GM12873 (cell line): Measurements from ENCODE around the gene E2F2.

Experiments used
- CTCF ChIP-seq: IDR thresholded peaks from 2 replicates; pipeline ENCODE4 v1.5.1; 2012; ENCODE audit warnings: low read depth, mild to moderate bottlenecking, moderate library complexity, low read length, control low read depth; ENCODE audit not compliant: insufficient read depth; ENCODE audit errors: missing control alignments

E2F2 gene

GRCh38 chr1:23479666-23479941 is 51.4 kb downstream of the E2F2 start:
- TF ChIP-seq CTCF: no peak

- TF ChIP-seq CTCF: no peak
These were observed 52.0 kb downstream of the E2F2 start for GRCh38 chr1:23478896-23479665.

DNA sequence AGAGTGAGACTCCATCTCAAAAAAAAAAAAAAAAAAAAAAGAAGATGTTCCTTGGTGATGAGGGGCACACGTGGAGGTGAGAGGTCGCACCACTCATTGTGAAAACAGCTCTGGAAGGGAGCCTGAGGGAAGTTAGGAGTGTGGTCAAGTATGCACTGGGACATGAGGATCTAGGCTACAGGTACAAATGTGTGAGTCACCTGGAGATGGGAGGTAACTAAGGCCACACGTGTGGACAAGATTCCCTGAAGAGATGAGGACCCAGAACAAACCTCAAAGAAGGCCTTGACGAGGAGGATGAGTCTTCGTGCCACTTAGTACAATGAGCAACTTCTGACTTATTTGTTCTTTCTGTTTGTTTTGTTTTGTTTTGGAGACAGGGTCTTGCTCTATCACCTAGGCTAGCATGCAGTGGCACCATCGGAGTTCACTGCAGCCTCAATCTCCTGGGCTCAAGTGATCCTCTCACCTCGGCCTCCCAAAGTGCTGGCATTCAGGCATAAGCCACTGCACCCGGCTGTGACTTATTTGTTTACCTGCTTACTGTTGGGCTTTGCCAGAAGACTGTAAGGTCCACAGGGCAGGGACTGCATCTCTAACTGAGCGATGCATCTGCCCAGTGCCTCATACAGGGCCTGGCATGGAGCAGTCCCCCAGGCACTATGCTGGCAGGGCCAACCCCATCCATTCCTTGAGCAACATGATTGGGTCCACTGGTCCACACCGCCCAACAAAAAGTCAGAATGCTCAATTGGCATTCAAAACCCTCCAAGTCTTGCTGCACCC is 53.5 kb downstream of the E2F2 start:
- TF ChIP-seq CTCF: no peak

GRCh38 chr1:23475641-23476040 is 55.4 kb downstream of the E2F2 start:
- no peak for TF ChIP-seq CTCF

DNA sequence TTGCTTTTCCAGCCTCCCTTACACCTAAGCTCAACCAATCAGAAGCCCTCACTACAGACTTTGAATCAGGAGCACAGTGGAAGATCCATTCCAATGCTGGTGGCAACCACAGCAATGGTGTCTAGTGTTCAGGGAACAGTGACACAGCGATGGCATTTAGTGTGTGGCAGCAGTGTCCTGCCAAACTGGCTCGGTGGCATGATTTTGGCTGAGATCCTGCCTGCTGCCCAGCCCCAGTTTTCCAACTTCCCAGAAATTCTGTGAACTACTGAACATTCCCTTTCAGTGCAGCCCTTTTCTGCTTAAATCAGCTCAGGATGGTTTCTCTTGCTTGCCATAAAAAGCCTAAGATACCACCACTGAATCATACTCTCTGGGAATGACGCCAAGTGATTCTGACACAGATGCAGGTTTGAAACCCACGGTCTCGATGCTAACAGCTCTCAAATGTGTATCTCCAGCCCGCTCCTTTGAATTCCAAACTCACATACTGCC is 55.9 kb downstream of the E2F2 start:
- no peak for TF ChIP-seq CTCF

GRCh38 chr1:23473037-23473800 is 57.8 kb downstream of the E2F2 start:
- TF ChIP-seq CTCF: no peak

DNA sequence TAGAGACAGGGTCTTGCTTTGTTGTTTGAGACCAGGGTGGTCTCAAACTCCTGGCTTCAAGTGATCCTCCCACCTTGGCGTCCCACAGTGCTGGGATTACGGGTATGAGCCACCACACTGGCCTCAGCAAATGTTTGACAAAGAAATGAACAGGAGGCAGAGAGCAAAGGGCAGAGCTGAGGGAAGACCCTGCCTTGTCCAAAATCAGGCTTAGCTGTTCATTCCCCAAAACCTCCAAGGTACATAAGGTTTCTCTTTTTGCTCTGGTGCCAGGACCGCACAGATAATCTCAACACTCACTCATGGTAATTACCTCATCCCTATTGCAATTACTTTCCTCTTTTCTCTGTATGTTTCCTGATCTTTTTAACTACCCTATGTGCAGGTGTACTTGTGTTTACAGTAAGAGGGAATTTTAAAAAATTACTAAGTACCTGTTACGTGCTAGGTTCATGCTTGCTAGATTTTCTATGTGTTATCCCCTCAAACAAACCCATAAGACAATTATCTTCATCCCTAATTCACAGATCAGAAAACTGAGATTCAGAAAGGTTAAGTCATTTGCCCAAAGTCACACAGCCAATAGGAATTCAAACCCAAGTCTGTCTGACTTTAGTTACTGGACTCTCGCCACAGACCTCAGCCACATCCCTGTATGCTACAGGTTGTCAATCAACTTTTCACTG is 58.5 kb downstream of the E2F2 start:
- TF ChIP-seq CTCF: no peak
